GM18517 (cell line): ENCODE measurements around the gene SIMC1.
"Not testable (repeated sequence)": the region's sequence is repeated elsewhere in the genome, so short reads cannot be mapped to it uniquely, and the experiment has no call there.

Experiments used
- ATAC-seq: cut with Tn5 transposase; IDR thresholded peaks from one replicate; pipeline ENCODE4 v1.9.1; 2021; ENCODE audit warnings: mild to moderate bottlenecking, moderate library complexity; ENCODE audit not compliant: unreplicated experiment

Gene SIMC1

GRCh38 chr5:176290057-176290840 is 52.0 kb downstream of the SIMC1 start:
- not testable (repeated sequence) for ATAC-seq

- not testable (repeated sequence) for ATAC-seq
These were observed 67.1 kb downstream of the SIMC1 start for GRCh38 chr5:176305356-176305755.

DNA sequence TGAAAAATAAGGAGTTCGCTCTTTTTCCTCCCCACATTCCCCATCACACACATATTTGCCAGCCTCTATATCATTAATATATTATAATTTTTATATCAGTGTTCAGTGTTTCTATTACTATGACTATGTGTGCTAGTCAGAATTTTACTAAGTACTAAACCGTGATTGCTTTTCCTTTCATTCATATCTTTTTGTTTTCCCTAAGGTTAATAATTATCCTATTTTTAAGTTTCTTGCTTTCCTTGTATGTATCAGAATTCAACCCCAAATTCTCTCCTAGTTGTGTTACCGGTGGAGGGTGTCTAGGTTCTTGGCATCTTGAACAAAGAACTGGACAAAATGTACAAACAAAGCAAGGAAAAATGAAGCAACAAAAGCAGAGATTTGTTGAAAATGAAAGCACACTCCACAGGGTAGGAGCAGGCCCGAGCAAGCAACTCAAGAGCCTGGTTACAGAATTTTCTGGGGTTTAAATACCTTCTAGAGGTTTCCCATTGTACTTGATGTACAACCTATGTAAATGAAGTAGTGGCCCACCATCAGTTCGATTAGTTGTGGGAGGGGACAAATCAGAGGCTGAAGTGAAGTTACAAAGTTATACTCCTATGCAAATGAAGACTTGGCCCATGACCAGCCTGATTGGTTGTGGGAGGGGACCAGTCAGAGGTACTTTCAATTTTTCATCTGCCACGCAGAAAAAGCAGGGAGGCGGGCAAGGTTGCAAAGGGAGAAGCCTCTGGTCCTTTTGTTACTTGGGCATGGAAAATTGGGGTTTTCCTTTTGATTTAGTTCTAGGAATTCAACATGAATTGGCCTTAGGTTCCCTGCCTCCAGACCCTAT is 79.5 kb downstream of the SIMC1 start:
- no peak for ATAC-seq

GRCh38 chr5:176319827-176320554 is 81.8 kb downstream of the SIMC1 start:
- ATAC-seq: no peak

- ATAC-seq: no peak
These were observed 82.4 kb downstream of the SIMC1 start for GRCh38 chr5:176320577-176320976.

DNA sequence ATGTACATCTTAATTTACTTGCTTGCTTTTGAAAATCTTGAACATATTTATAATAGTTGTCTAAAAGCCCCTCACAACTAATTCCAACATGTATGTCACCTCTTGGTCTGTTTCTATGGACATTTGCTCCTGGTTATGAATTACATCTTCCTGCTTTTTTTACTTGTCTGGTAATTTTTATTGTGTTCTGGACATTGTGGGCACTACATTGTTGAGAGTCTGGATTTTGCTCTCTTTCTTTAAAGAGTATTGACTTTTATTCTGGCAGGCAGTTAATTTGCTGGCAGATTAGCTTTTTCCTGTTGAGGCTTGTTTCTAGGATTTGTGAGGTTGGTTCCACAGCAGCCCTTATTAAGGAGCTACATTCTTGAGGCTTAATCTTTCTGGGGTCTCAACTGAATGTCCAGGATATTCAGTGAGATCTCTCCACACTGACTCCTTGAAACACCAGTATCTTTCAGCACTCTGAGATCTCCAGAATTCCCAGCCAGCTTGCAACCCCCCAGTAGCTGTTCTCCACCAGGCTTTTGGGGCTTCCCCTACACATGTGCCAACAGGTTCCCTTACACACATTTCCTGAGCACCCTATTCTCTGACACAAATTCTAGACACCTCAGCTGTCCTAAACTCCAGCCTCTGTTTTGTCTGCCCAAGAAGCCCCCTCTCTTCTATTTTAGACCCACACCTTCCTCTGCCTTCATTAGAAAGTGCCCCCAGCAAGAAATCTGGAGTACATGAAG is 96.0 kb downstream of the SIMC1 start:
- ATAC-seq: no peak

DNA sequence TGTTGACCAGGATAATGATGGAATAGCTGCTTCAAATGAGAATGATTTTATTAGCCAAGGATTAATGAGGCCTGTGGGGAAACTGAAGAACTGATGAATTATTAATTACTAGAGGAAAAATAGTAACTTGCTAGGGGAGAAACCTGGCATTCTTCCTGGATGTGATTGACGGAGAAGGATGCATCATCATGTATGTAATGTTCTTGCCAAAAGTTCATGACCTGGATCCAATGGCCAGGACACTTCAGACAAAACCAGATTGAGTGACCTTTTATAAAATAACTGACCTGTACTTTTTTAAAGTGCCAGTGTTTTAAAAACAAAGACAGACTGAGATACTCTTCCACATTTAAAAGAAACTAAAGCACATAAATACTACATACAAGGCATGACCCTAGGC is 99.7 kb downstream of the SIMC1 start:
- no peak for ATAC-seq

GRCh38 chr5:176339304-176339703 is 101.1 kb downstream of the SIMC1 start:
- no peak for ATAC-seq

DNA sequence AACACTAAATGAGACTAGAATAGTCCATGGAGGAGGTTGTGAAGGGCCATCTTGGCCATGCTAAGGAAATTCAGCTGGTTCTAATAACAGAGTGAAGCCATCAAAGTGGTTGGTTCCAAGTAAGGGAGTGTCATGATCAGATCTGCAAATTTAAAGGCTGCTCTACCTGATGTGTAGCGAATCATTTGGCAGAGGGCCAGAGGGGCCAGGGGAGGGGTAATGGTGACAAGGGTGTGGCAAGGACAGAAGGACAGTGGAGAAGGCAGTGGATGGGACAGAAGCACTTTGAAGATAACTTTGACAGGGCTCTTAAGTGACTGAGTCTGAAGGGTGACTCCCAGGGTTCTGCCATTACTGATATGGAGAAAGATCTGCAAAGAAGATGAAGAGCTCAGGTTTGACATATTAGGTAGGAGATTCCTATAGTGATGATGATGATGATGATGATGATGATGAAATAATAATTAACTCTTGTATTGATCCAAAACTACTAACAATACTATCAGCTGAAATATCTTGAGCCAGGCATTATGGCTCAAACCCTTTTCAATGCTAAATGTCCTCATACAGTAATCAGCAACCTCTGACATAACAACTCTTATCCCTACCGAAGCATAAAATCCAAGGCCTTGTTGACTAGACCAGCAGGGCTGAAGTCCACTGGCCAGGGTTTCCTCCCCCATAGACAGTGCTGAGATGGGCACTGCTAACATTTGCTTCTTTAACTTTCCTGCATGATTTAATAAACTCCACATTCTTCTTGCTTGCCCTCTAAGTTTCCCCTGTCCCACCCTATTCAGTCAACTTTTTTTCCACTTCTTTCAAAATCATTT is 103.3 kb downstream of the SIMC1 start:
- ATAC-seq: no peak

- no peak for ATAC-seq
These were observed 103.9 kb downstream of the SIMC1 start for GRCh38 chr5:176342158-176342483.

DNA sequence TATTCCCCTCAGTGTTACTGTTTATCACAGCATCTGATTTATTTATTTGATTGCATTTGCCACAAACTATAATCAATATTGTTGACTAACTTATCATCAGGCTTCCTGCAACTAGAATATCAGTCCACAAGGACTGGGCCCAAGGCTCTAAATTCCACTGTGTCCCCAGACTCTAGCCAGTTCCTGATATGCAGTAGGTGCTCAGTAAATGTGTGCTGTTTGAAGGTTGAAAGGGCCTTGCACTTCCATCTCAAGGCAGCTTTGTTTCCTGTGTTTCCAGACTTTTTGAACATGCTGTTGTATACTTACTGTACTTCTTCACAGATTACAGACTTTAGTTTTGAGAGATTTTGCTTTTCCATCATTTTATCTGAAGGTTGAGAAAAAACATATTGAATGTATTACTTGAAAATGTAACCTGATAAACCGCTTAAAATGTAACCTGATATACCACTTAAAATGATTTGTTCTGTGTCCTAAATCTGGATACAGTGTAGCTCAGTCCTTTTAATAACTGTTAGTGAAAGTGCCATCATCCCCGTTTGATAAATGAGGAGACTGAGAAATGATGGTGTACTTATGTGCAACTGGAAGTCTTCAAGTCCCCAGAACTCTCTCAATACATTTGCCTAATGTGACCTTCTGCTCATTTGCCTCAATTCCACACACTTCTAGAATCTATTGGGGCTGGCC is 104.7 kb downstream of the SIMC1 start:
- ATAC-seq: no peak

GRCh38 chr5:176350416-176350815 is 112.2 kb downstream of the SIMC1 start:
- no peak for ATAC-seq

DNA sequence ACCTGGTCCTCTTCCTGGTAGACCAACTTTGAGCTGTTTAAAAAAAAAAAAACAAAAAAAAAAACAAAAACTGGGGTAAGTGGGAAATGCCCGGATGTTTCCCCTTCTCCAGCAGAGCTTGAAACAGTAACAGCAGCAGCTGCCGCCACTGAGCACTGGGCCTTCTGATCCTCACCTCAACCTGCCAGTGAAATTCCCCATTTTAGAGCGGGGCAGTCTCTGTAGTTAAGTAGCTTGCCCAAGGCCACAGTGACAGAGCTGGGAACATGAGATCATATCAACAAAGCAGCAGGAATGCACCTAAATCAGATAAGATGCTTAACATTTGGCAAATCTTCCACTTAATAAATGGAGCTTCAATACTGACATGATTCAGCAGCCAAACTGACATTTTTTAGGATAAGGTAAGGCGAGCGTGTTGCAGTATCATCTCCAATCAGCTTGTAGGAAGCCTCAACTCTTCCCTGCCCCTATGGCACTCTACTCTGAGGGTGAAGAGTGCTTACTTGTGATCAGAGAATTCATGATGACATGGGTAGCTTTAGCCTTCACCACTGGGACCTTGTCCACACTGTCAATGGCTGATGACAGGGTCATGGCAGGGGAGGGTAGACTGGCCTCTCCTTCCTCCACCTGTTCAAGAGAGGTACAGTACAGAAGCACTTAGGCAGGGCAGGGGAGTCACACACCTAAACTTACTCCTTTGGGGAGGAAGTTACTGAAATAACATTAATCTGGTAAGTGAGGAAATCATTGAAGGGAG is 114.1 kb downstream of the SIMC1 start:
- ATAC-seq: no peak

DNA sequence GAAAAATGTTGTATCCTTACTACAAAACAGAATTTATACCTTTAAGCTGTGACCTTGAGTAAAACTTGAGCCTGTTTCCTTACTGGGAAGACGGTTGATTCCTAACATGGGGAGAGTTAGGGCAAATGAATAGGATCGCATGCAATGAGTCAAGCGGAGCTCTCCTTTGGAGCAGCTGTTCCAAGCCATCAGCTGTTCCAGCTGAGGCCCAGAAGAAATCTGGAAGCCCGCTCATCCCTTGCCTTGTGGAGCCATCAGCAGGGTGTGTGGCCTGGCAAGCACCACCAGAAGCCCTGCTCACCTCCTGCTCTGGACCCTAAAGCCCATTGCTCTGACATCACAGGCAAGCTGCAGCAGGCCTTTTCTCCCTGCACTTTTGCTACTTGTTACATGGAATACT is 115.3 kb downstream of the SIMC1 start:
- ATAC-seq: no peak

DNA sequence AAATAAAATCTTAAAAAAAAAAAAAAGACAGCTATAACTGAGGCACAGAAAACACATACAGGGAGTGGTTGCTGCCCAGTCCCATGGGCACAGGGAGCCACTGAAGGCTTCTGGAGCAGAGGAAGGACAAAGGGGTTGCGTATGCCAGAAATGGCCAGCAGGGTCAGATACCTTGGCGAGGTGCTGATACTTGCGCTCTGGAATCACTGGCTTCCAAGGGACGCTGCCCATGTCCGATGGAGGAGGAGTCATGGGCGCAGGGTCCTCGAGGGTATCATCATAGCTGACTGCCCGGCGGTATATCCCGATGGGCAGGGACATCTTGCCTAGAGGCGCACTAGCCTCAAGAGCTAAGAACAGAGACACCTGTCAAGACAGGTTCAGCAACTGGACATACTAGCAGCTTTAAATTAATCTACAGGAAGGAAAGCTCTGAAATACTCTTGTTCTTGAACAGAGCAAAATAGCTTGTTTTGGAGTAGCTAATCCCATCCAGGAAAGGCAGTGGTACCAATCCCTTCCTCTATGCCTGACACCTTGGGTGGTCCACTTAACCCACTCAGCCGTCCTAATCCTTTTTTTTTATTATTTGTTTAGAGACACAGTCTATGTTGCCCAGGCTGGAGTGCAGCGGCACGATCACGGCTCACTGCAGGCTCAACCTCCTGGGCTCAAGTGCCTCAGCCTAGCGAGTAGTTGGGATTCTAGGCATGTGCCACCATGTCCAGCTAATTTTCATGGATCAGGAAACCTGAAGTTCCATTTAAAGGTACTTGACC is 117.4 kb downstream of the SIMC1 start:
- ATAC-seq: no peak

GRCh38 chr5:176356179-176356566 is 117.9 kb downstream of the SIMC1 start:
- no peak for ATAC-seq

DNA sequence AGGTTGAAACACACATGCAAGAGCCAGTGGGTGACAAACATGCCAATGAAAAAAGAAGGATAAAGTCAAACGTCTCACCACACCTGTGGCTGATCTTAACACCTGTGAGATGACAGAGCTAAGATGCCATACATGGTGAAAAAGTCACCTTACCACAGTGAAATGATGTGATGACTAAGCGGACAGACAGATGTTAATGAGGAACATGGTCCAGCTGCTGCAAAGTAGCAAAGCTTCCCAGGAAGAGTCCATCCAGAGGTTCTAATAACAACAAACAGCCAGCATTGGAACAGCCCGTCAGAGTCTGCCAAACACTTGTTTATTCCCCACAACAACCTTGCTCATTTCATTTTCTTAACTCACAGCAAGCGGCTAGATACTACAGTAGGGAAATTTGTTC is 121.4 kb downstream of the SIMC1 start:
- ATAC-seq: no peak

GRCh38 chr5:176360894-176361436 is 122.7 kb downstream of the SIMC1 start:
- ATAC-seq: no peak
